Testis (tissue), 2 donors: ENCODE results near the gene PLCH2.

ENCODE experiments used
- POLR2A ChIP-seq: fragments of 450-650 bp; IDR thresholded peaks from one replicate; pipeline ENCODE4 v1.6.1; 2017; ENCODE audit warnings: antibody characterized with exemption, mild to moderate bottlenecking, moderate library complexity
- TF ChIP-seq, protein P1 (sequence below), 3 experiments: fragments of 450-650 bp in 2 of 3; fragments of 200-600 bp in 1 of 3; sonication (generic) in 1 of 3; IDR thresholded peaks; one replicate each; pipeline ENCODE4 v1.5.1; 2016 to 2019; ENCODE audit warnings: antibody characterized with exemption in 3 of 3, mild to moderate bottlenecking in 2 of 3, moderate library complexity in 1 of 3

DNA sequence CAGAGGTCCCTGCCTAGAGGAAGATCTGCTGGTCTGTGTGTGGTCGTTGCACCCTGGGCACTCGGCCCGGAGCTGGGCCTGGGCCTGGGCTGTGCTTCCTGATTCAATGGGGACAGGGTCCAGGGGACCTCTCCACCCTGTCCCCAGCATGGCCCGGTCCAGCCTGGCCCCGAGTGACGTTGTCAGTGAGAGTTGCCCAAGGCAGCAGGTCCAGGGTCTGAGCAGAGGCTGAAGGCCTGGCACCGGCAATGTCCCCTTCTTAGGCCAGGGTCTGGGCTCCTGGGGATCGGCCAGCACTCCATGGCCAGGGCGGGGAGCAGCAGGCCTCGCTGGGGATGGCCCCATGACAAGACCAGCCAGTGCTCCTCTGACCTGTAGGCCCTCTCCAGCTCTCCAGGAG, 48.1 kb upstream of the PLCH2 start:
- TF ChIP-seq, protein P1, sequence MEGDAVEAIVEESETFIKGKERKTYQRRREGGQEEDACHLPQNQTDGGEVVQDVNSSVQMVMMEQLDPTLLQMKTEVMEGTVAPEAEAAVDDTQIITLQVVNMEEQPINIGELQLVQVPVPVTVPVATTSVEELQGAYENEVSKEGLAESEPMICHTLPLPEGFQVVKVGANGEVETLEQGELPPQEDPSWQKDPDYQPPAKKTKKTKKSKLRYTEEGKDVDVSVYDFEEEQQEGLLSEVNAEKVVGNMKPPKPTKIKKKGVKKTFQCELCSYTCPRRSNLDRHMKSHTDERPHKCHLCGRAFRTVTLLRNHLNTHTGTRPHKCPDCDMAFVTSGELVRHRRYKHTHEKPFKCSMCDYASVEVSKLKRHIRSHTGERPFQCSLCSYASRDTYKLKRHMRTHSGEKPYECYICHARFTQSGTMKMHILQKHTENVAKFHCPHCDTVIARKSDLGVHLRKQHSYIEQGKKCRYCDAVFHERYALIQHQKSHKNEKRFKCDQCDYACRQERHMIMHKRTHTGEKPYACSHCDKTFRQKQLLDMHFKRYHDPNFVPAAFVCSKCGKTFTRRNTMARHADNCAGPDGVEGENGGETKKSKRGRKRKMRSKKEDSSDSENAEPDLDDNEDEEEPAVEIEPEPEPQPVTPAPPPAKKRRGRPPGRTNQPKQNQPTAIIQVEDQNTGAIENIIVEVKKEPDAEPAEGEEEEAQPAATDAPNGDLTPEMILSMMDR (IDR thresholded peaks at IDR 0.05): no peak
- TF ChIP-seq POLR2A: no peak
